ENCODE data around the gene CLDN24. TPM values are rescaled to one million over a fixed set of nuclear protein-coding genes. Genes with fewer than 3 reads are reported as not detected.

Gene CLDN24
- total RNA-seq, 3 donors from 2014 or later = not detected

GRCh38 chr4:183321079-183321478 is 1.1 kb downstream of the CLDN24 start:
- Mint-ChIP-seq H3K27me3 (ENCODE audit: low read depth) (no peaks in the 10 kb centered on the region), H3K36me3 (ENCODE audit: insufficient read depth) (no peaks in the 10 kb centered on the region), H3K9me3 (no peaks in the 10 kb centered on the region), H3K4me3 (no peak overlapping the region), H3K4me1 (ENCODE audit: low read depth) (peaks cover 20% of the 10 kb centered on the region)
- no peak for DNase-seq
- ATAC-seq = no peak

GRCh38 chr4:183320211-183321059 is 1.8 kb downstream of the CLDN24 start, which contains the start of gene CLDN22:
TSS of gene CLDN22 (minus strand) at chr4:183320276. CDS start at chr4:183320218, 58 bp downstream.
- H3K9me3 Mint-ChIP-seq = no peaks in the 10 kb centered on the region
- ATAC-seq (no peak), DNase-seq (no peak)
- H3K4me3 Mint-ChIP-seq = no peak within 1 kb of the TSS
- no peaks in the 10 kb centered on the region for H3K27me3 Mint-ChIP-seq (ENCODE audit: low read depth)
- H3K36me3 Mint-ChIP-seq (ENCODE audit: insufficient read depth) = no peaks in the 10 kb centered on the region
- peaks cover 20% of the 10 kb centered on the region for H3K4me1 Mint-ChIP-seq (ENCODE audit: low read depth)

- no peak overlapping the region for H3K4me3 Mint-ChIP-seq
- peaks cover 20% of the 10 kb centered on the region for H3K4me1 Mint-ChIP-seq (ENCODE audit: low read depth)
- ATAC-seq (no peak), DNase-seq (no peak)
- no peaks in the 10 kb centered on the region for H3K27me3 Mint-ChIP-seq (ENCODE audit: low read depth)
- peaks cover 7% of the 10 kb centered on the region for H3K36me3 Mint-ChIP-seq (ENCODE audit: insufficient read depth)
- no peaks in the 10 kb centered on the region for H3K9me3 Mint-ChIP-seq
Measured at GRCh38 chr4:183318656-183319055, 3.6 kb downstream of the CLDN24 start.

- peaks cover 2% of the 10 kb centered on the region for H3K27me3 Mint-ChIP-seq (ENCODE audit: low read depth)
- no peaks in the 10 kb centered on the region for H3K4me1 Mint-ChIP-seq (ENCODE audit: low read depth)
- DNase-seq (no peak), ATAC-seq (no peak)
- no peak overlapping the region for H3K4me3 Mint-ChIP-seq
- H3K9me3 Mint-ChIP-seq = no peaks in the 10 kb centered on the region
- peaks cover 7% of the 10 kb centered on the region for H3K36me3 Mint-ChIP-seq (ENCODE audit: insufficient read depth)
Measured at GRCh38 chr4:183314806-183315205, 7.4 kb downstream of the CLDN24 start.

GRCh38 chr4:183314336-183314735 is 7.9 kb downstream of the CLDN24 start:
- no peak for DNase-seq
- Mint-ChIP-seq H3K4me1 (ENCODE audit: low read depth) (no peaks in the 10 kb centered on the region), H3K4me3 (no peak overlapping the region), H3K36me3 (ENCODE audit: insufficient read depth) (peaks cover 7% of the 10 kb centered on the region), H3K9me3 (no peaks in the 10 kb centered on the region), H3K27me3 (ENCODE audit: low read depth) (peaks cover 4% of the 10 kb centered on the region)
- no peak for ATAC-seq

GRCh38 chr4:183312841-183313240 is 9.4 kb downstream of the CLDN24 start:
- no peak for ATAC-seq
- no peak overlapping the region for H3K4me3 Mint-ChIP-seq
- DNase-seq = no peak
- peaks cover 7% of the 10 kb centered on the region for H3K36me3 Mint-ChIP-seq (ENCODE audit: insufficient read depth)
- H3K4me1 Mint-ChIP-seq (ENCODE audit: low read depth) = no peaks in the 10 kb centered on the region
- peaks cover 4% of the 10 kb centered on the region for H3K27me3 Mint-ChIP-seq (ENCODE audit: low read depth)
- no peaks in the 10 kb centered on the region for H3K9me3 Mint-ChIP-seq

- Mint-ChIP-seq H3K27me3 (ENCODE audit: low read depth) (peaks cover 4% of the 10 kb centered on the region), H3K9me3 (no peaks in the 10 kb centered on the region), H3K4me3 (no peak overlapping the region), H3K4me1 (ENCODE audit: low read depth) (no peaks in the 10 kb centered on the region), H3K36me3 (ENCODE audit: insufficient read depth) (no peaks in the 10 kb centered on the region)
- no peak for ATAC-seq
- no peak for DNase-seq
Measured at GRCh38 chr4:183306811-183307210, 15.4 kb downstream of the CLDN24 start.

- no peak overlapping the region for H3K4me3 Mint-ChIP-seq
- no peaks in the 10 kb centered on the region for H3K36me3 Mint-ChIP-seq (ENCODE audit: insufficient read depth)
- no peak for ATAC-seq
- no peaks in the 10 kb centered on the region for H3K27me3 Mint-ChIP-seq (ENCODE audit: low read depth)
- no peaks in the 10 kb centered on the region for H3K9me3 Mint-ChIP-seq
- H3K4me1 Mint-ChIP-seq (ENCODE audit: low read depth) = peaks cover under 1% of the 10 kb centered on the region
- no peak for DNase-seq
Measured at GRCh38 chr4:183304538-183304937, 17.7 kb downstream of the CLDN24 start.

- no peaks in the 10 kb centered on the region for H3K9me3 Mint-ChIP-seq
- no peak for DNase-seq
- H3K36me3 Mint-ChIP-seq (ENCODE audit: insufficient read depth) = no peaks in the 10 kb centered on the region
- H3K4me3 Mint-ChIP-seq = no peak overlapping the region
- no peak for ATAC-seq
- H3K27me3 Mint-ChIP-seq (ENCODE audit: low read depth) = no peaks in the 10 kb centered on the region
- peaks cover 1% of the 10 kb centered on the region for H3K4me1 Mint-ChIP-seq (ENCODE audit: low read depth)
Measured at GRCh38 chr4:183304067-183304466, 18.2 kb downstream of the CLDN24 start.

GRCh38 chr4:183303301-183303700 is 18.9 kb downstream of the CLDN24 start:
- H3K27me3 Mint-ChIP-seq (ENCODE audit: low read depth) = no peaks in the 10 kb centered on the region
- no peak for DNase-seq
- H3K4me1 Mint-ChIP-seq (ENCODE audit: low read depth) = peaks cover 1% of the 10 kb centered on the region
- H3K4me3 Mint-ChIP-seq = no peak overlapping the region
- no peak for ATAC-seq
- no peaks in the 10 kb centered on the region for H3K36me3 Mint-ChIP-seq (ENCODE audit: insufficient read depth)
- no peaks in the 10 kb centered on the region for H3K9me3 Mint-ChIP-seq

GRCh38 chr4:183300655-183301054 is 21.6 kb downstream of the CLDN24 start:
- Mint-ChIP-seq H3K9me3 (no peaks in the 10 kb centered on the region), H3K4me3 (no peak overlapping the region), H3K4me1 (ENCODE audit: low read depth) (peaks cover 1% of the 10 kb centered on the region), H3K36me3 (ENCODE audit: insufficient read depth) (no peaks in the 10 kb centered on the region), H3K27me3 (ENCODE audit: low read depth) (no peaks in the 10 kb centered on the region)
- no peak for ATAC-seq
- DNase-seq = no peak

- Mint-ChIP-seq H3K9me3 (no peaks in the 10 kb centered on the region), H3K4me1 (ENCODE audit: low read depth) (peaks cover 1% of the 10 kb centered on the region), H3K4me3 (no peak overlapping the region), H3K27me3 (ENCODE audit: low read depth) (no peaks in the 10 kb centered on the region), H3K36me3 (ENCODE audit: insufficient read depth) (no peaks in the 10 kb centered on the region)
- ATAC-seq (no peak), DNase-seq (no peak)
Measured at GRCh38 chr4:183300070-183300469, 22.2 kb downstream of the CLDN24 start.

GRCh38 chr4:183299464-183299863 is 22.8 kb downstream of the CLDN24 start:
- H3K9me3 Mint-ChIP-seq = no peaks in the 10 kb centered on the region
- H3K4me3 Mint-ChIP-seq = no peak overlapping the region
- H3K27me3 Mint-ChIP-seq (ENCODE audit: low read depth) = no peaks in the 10 kb centered on the region

GRCh38 chr4:183297675-183298074 is 24.6 kb downstream of the CLDN24 start:
- no peak for ATAC-seq
- Mint-ChIP-seq H3K36me3 (ENCODE audit: insufficient read depth) (no peaks in the 10 kb centered on the region), H3K4me3 (no peak overlapping the region), H3K4me1 (ENCODE audit: low read depth) (peaks cover 1% of the 10 kb centered on the region), H3K9me3 (no peaks in the 10 kb centered on the region), H3K27me3 (ENCODE audit: low read depth) (no peaks in the 10 kb centered on the region)
- DNase-seq = no peak

More at GRCh38 chr4:183299464-183299863, 22.8 kb downstream of the CLDN24 start:
- DNase-seq (no peak), ATAC-seq (no peak)
- H3K4me1 Mint-ChIP-seq (ENCODE audit: low read depth) = peaks cover 1% of the 10 kb centered on the region
- H3K36me3 Mint-ChIP-seq (ENCODE audit: insufficient read depth) = no peaks in the 10 kb centered on the region

- Mint-ChIP-seq H3K36me3 (ENCODE audit: insufficient read depth) (peaks cover 4% of the 10 kb centered on the region), H3K4me3 (no peak overlapping the region), H3K27me3 (ENCODE audit: low read depth) (no peaks in the 10 kb centered on the region), H3K4me1 (ENCODE audit: low read depth) (peaks cover 1% of the 10 kb centered on the region), H3K9me3 (no peaks in the 10 kb centered on the region)
- DNase-seq = no peak
- ATAC-seq = no peak
Measured at GRCh38 chr4:183295711-183296110, 26.5 kb downstream of the CLDN24 start.

All from activated T-cell treated with anti-CD3 and anti-CD28 coated beads, Interleukin-2, amount 50 U/mL, for 4 hours (primary cell).